Activated T-cell treated with anti-CD3 and anti-CD28 coated beads, Interleukin-2, amount 50 U/mL, for 48 hours (primary cell): ENCODE data around the gene SPATA18.
"Not testable (repeated sequence)": the region's sequence is repeated elsewhere in the genome, so short reads cannot be mapped to it uniquely, and the experiment has no call there.

ENCODE experiments used
- DNase-seq, 2 experiments: peaks; one replicate each; pipeline ENCODE4 v3.0.0-alpha.2; 2020

The SPATA18 gene

DNA sequence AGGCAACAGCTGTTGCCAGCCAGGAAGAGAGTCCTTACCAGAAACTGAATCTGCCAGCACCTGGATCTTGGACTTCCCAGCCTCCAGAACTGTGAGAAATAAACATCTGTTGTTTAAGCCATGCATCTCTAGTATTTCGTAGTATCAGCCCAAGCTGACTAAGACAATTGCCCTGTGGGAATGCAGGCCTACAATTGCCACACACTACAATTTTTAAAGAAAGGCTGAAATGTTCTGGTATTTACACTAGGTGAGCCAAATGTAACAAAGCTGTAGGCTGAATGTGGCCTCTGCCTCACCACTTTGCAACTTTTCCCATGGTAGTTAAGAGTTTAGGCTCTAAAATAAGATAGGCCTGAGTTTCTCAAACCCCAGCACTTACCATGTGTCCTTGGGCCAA lies 59.1 kb downstream of the SPATA18 start:
- no peak for DNase-seq

DNA sequence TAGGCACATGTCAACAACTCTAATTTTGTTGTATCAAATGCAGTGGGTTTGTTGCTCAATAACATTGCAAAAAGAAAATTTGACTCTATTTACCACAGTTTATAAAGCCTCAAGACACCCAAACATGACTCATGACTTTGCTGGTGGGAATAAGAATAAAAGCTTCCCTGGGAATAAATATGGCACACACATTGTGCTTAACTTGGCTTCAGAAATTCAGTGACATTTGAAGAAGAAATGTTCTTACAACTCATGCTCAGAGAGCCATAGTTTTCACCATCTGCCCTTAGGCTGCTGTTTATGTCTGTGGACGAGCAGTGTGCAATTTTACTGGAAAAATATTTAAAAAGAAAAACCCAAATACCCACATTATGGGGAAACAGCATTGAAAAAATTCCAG lies 60.9 kb downstream of the SPATA18 start:
- no peak for DNase-seq

- DNase-seq = no peak
Observed at GRCh38 chr4:52112411-52112810, 61.3 kb downstream of the SPATA18 start.

DNA sequence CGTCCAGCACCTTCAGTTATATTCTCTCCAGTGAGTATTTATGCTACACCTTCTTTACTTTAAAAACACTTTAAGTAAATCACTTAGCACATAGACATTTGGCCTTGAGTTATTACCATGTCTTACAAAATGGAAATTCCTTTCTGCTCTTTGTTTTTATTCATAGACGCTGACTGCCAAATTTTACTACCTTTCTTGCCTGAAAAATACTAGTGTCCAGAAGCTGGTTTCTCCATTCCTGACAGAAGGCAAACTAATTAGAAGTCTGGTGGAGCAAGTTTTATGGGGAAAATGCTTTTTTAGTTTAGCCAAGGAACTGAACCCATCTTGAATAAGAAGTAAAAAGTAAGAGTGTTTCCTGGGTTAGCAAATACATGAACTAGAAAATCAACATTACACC lies 65.5 kb downstream of the SPATA18 start:
- no peak for DNase-seq

- DNase-seq = no peak
Observed at GRCh38 chr4:52126226-52126625, 75.1 kb downstream of the SPATA18 start.

- DNase-seq = no peak
Observed at GRCh38 chr4:52126966-52127365, 75.9 kb downstream of the SPATA18 start.

DNA sequence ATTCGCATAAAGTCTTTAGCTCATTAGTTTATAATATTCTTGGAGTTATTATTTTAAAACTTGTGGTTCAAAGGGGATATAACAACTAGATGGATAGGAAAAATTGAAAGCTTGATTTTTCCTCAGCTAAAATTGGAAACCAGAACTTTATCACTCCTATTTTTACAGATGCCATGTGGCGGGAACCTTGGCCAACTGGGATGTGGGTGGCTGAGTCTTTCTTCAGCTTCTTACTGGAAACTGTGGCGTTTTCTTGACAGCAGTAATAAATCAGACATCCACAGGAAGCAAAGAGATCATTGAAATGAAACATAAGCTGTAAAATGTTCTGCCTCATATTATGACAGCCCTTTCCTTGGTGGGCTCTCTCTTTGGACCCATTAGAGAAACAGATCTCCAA lies 84.1 kb downstream of the SPATA18 start:
- DNase-seq = no peak

DNA sequence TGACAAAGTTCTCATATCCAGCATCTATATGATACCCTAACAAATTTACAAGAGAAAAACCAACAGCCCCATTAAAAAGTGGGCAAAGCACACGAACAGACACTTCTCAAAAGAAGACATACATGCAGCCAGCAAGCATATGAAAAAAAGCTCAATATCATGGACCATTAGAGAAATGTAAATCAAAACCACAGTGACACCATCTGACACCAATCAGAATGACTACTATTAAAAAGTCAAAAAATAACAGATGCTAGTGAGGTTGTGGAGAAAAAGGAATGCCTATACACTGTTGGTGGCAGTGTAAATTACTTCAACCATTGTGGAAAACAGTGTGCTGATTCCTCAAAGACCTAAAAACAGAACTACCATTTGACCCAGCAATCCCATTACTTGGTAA lies 86.0 kb downstream of the SPATA18 start:
- not testable (repeated sequence) for DNase-seq

GRCh38 chr4:52142816-52143215 lies 91.7 kb downstream of the SPATA18 start:
- no peak for DNase-seq

DNA sequence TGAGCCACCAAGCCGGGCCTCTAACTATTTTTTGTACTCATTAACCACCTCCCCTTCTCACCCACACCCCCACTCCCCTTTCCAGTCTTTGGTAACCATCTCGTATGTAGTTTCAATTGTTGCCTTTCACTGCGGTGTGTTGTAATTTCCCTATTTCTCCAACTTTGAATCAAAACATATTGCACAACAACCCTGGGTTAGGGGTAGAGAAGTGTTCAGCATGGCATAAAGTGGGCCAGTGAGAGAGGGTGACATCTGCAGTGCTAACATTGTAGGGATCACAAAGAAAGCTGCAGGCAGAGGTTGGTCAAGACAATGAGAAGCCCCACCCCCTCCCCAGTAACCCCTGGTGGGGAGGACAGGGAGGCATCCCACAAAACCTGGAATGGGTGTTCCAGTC lies 92.7 kb downstream of the SPATA18 start:
- DNase-seq = no peak

GRCh38 chr4:52144372-52144771 lies 93.3 kb downstream of the SPATA18 start:
- no peak for DNase-seq
